SKM-1 (cell line): ENCODE measurements around the gene GNG5.
A peak's percentile ranks its signal among the peaks of the same experiment; 100 is the strongest.
"Not testable (repeated sequence)": the region's sequence is repeated elsewhere in the genome, so short reads cannot be mapped to it uniquely, and the experiment has no call there.

ENCODE experiments used
- DNase-seq: peaks from one replicate; lab custom pipeline; 2025; ENCODE audit not compliant: unreplicated experiment; lab: John Stamatoyannopoulos, UW

GNG5 gene

DNA sequence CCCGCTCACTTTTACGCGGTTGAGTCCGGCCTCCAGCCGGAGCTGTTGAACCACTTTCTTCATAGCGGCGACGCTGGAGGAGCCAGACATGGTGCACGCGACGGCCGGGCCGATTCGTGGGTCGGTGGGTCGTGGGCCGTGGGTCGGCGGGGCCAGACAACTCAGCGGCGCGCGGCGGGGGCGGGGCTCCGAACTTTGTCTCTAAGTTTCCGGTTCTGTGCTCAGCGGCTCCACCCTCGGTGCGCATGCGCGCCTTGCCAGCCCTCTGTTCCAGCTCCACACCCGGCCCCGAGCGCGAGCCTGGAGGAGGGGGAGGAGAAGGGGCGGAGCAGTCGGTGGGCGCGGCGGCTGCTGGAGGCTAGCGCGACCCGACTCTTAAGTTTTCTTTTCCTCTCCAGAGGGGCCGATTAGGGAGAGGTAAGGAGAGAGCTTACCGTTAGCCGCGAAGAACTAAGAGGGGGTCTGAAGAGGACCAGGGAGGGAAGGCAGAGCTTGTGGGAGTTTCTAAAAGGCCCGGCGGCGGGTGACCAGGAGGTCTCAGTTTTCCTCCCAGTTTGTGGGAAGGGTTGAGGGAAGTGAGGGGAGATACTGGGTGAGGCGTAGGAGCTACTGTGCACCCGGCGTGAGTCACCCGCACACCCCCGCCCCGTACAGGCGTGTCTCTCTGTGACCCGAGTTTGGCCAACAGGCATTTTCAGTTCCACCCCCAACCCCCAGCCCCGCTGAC is at the start of gene GNG5, which contains the start of gene SPATA1:
Gene GNG5 (minus strand): TSS at position 580 of the 727 bp plus-strand sequence. CDS start 490 bp downstream, at position 90.
Gene SPATA1 (plus strand): TSS at position 385 of the 727 bp plus-strand sequence. CDS start 9,974 bp downstream, outside the sequence.
- DNase-seq: peak; percentile 87

DNA sequence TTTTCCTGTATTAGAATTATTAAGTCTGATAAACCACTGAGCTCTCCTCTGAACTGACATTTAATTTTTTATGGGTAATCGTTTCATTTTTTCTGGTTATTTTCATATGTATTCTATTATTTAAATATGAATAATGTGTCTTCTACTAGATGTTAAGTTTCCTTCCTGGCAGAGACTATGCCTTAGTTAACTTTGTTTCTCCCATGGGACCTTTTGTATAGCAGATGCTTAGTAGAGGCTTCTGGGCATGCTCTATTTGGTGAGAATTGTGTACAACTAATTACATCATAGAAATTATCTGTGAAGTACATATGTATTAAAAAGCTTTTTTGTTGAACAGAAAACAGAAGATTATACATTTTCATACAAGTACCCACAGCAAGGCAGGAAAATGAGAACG is 44.4 kb upstream of the GNG5 start:
- DNase-seq: no peak

GRCh38 chr1:84541679-84542078 is 35.3 kb upstream of the GNG5 start:
- DNase-seq: no peak

DNA sequence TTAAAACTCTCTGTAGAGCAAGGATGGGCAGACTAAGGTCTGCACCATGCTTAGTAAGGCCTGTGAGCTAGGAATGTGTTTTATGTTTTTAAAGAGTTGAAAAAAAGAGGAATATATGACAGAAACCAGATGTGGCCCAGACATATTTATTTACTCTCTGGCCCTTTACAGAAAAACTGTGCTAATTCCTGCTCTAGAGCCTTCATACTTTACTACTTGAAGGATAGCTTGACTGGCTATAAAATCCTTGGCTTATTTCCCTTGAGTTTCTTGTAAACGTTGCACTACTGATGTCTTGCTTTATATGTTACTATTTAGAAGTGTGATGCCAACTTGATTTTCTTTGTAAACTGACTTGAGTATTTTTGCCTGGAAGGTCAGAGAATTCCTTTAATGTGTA is 34.4 kb upstream of the GNG5 start:
- DNase-seq: no peak

GRCh38 chr1:84539972-84540371 is 33.6 kb upstream of the GNG5 start:
- no peak for DNase-seq

GRCh38 chr1:84538599-84538998 is 32.2 kb upstream of the GNG5 start:
- no peak for DNase-seq

- DNase-seq: no peak
Observed at GRCh38 chr1:84525779-84526178, 19.4 kb upstream of the GNG5 start.

- no peak for DNase-seq
Observed at GRCh38 chr1:84524590-84524989, 18.2 kb upstream of the GNG5 start.

DNA sequence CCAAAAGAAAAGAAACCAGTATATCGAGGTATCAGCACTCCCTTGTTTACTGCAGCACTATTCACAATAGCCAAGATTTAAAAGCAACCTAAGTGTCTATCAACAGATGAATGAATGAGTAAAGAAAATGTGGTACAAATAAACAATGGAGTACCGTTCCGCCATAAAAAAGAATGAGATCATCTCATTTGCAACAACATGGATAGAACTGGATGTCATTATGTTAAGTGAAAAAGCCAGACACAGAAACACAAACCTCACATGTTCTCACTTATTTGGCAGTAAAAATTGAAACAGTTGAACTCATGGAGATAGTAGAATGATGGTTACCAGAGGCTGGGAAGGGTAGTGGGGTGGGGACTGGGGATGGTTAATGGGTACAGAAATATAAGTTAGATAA is 4.3 kb upstream of the GNG5 start:
- DNase-seq: no peak

GRCh38 chr1:84510165-84510564 is 3.8 kb upstream of the GNG5 start:
- no peak for DNase-seq

DNA sequence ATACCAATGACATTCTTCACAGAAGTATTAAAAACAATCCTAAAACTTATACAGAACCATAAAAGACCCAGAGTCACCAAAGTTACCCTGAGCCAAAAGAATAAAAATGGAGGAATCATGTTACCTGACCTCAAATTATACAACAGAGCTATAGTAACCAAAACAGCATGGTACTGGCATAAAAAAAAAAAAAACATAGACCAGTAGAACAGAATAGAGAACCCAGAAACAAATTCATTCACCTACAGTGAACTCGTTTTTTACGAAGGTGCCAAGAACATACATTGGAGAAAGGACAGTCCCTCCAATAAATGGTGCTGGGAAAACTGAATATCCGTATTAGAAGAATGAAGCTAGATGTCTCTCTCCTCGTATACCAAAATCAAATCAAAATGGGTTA is 2.6 kb upstream of the GNG5 start:
- DNase-seq: no peak

- DNase-seq: no peak
Observed at GRCh38 chr1:84508510-84508909, 2.1 kb upstream of the GNG5 start.

GRCh38 chr1:84507887-84508286 is 1.5 kb upstream of the GNG5 start:
- not testable (repeated sequence) for DNase-seq

DNA sequence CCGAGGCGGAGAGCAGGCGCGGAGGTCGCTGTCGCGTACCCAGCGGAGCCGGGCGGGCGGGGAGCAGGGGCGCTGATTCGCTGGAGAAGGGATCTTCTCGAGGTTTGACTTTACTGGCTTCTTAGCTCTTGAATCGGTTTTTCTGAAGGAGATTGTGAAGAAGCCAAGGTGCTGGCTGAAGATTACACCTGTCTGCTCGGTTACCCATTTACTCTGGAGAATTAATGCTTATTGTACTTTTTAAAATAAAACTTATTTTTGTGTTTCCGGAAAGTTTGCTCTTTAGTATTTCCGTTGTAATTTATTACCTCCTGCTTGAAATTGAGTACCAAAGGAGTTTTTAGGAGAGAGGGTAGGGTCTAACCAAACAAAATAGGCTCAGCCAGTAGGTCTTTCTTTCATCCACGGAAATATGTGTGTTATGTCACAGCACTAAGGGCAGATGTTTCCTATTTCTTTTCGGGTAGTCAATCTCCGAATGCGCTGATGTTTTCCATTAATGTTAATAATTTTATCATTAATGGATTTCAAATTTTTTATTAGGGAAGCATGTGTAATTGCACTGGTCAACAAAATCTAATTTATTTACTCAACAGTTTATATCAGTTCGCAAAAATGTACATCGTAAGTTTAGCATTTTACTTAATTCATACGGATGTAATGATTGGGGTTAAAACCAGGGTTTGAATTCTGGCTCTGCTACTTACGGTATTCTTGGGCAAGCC is 510 bp upstream of the GNG5 start:
- no peak for DNase-seq

- peak; percentile 58 for DNase-seq
Observed at GRCh38 chr1:84505493-84506001, 834 bp downstream of the GNG5 start.

- no peak for DNase-seq
Observed at GRCh38 chr1:84504580-84505492, 1.5 kb downstream of the GNG5 start.

GRCh38 chr1:84502927-84503326 is 3.5 kb downstream of the GNG5 start:
- no peak for DNase-seq

DNA sequence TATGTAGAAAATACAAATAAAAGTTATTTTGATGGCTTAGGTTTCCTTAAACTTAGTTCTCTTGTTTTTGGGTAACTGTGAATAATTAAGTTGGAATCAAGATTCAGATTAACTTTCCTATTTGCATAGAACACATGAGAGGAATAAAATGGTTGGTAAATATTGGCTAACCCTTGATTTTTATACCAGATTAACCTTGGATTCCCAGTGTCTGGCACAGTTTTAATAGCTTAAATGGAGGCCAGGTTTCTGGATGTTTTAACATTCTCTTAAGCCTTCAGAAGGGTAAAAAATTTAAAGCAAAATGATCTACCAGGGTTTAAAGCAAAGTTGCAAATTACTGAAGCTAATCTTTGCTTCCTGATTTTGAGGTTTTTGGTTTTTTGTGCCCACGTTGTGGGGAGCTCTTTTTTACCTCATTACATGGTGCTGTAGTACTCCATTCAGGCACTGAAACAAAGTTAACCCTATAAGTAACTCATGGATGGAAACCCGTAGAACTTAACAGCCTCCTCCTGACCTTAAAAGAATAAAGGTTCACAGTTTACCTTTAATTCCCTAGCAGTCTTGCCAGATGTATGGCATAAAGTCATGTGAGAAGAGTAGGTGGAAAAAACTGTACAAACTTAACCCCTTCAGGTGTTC is 8.6 kb downstream of the GNG5 start:
- DNase-seq: no peak

- DNase-seq: no peak
Observed at GRCh38 chr1:84496498-84496897, 9.9 kb downstream of the GNG5 start.

- no peak for DNase-seq
Observed at GRCh38 chr1:84493747-84494146, 12.6 kb downstream of the GNG5 start.

DNA sequence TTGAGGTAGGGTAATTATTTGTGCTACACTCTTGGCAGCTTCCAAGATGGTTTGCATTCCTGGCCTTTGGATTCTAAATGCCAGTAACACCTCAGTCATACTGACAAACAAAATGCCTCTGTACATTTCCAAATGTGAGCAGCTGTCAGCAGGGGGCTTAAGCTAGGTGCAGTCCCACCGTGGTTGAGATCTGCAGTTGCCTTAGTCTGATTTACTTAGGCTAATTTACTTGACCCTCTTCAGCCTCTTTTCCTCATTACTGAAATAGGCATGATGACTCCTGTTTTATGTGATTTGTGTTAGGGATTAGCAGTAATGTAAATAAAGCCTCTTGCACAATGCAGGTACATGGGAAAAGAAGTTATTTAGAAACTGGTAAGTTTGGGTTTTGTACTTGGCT is 13.7 kb downstream of the GNG5 start:
- no peak for DNase-seq
